Measurements from ENCODE around the gene CCDC88C.

Gene CCDC88C

GRCh38 chr14:91397965-91398591 lies 19.5 kb downstream of the CCDC88C start:
- DNase-seq: no peak

DNA sequence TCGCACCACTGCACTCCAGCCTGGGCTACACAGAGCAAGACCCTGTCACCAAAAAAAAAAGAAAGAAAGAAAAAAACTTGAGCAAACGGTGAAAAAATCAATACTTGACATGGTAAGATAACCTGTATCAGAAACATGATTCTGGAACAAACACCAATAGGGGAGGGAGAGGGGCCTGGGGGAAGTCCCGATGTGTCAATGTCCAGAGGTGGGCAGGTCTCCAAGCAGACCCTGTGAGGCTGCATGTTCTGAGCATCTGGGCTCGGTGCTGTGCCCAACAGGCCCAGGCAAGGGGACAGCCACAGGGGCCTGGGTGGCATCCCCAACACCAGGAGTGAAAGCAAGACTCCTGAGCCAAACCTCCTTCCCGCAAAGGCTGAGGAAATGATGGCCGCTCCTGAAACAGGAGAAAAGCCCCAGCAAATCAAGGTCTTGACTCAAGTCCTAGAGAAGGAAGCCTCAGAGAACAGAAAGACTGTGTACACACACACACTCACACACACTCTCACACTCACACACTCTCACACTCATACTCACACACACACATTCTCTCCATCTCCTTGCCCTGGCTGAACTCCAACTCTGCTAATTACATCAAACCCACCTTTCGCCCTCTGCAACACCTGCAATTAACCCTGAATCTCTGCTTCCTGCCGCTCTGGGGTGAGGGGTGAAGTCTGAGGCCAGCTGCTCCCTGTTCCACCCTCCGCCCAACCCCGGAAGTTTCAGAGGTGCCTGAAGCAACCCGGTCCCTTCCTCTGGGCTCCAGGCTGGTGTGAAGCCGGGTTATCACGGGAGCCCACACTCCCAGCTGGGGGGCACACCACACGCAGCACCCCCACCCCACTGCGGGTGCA lies 20.4 kb downstream of the CCDC88C start:
- DNase-seq: no peak

GRCh38 chr14:91396013-91396660 lies 21.5 kb downstream of the CCDC88C start:
- no peak for DNase-seq

- no peak for DNase-seq
Observed at GRCh38 chr14:91395466-91395865, 22.2 kb downstream of the CCDC88C start.

GRCh38 chr14:91394105-91395081 lies 23.2 kb downstream of the CCDC88C start:
- no peak for DNase-seq

DNA sequence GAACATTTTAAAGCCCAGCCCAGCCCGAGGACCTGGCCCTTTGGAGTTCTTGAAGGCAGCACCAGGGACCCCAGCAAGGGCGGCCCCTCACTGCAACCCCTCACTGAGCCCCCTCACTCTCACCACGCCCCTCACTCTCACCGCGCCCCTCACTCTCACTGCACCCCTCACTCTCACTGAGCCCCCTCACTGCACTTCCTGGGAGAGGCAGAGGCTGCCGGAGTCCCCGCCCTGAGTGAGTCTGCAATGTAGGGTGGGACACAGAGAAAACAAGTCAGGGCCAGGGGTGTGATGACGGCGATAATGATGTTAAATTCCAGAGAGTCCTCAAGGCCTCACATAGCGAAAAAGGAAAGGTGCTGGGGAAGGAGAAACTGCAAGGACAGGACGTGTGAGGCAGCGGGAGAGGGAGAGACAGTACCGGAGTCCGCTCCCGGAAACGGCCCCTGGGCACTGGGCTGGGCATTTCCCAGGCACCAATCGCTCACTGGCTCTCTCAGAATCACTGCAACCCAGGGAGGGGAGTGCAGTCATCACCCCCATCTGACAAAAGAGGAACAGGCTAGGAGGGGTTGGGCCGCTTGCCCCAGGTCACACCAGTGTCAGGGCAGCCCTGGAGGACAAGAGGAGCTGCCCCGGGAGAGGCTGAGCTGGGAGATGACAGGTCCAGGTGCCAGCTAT lies 24.9 kb downstream of the CCDC88C start:
- DNase-seq: no peak

GRCh38 chr14:91390165-91390778 lies 27.3 kb downstream of the CCDC88C start:
- no peak for DNase-seq

DNA sequence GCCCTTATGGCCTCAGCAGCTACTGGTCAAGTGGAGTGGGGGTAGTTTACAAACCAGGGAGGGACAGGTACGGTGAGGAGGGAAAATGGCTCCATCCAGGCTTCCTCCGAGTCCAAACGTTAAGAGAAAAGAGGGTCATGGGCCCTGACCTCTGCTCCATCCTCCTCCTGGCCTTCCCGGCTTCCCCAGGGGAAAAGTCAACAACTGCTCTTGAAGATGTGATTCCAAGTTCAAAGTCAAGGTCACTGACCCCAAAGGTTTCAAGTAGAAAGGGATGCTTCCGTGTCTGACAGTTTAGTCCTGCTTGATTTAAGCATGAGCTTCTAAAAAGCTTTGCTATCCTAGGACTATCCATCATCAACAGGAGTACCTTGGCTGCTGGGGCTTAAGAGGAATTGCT lies 28.5 kb downstream of the CCDC88C start:
- DNase-seq: no peak

GRCh38 chr14:91388551-91388975 lies 29.1 kb downstream of the CCDC88C start:
- no peak for DNase-seq

DNA sequence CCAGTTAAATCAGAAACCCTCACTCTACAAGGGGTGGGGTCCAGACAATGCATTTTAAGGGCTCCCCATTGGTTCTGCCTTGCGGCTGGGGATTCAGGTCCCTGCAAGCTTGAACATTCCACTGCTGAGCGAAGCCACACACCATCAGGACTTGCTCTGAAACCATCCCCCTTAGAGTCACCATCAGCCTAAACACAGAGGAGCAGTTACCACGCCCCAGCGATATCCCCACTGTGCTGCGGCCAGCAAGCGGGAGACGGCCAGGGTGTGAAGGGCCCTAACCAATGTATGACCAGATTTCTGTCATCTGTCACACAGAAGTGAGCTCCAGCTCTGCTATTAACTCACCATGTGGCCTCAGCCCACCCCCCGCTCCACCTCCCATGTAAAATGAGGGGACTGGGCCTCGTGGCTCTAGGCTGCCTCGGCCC lies 29.7 kb downstream of the CCDC88C start:
- no peak for DNase-seq

GRCh38 chr14:91387169-91387835 lies 30.3 kb downstream of the CCDC88C start:
- DNase-seq: no peak

- no peak for DNase-seq
Observed at GRCh38 chr14:91385697-91386096, 31.9 kb downstream of the CCDC88C start.

GRCh38 chr14:91385224-91385623 lies 32.4 kb downstream of the CCDC88C start:
- no peak for DNase-seq

DNA sequence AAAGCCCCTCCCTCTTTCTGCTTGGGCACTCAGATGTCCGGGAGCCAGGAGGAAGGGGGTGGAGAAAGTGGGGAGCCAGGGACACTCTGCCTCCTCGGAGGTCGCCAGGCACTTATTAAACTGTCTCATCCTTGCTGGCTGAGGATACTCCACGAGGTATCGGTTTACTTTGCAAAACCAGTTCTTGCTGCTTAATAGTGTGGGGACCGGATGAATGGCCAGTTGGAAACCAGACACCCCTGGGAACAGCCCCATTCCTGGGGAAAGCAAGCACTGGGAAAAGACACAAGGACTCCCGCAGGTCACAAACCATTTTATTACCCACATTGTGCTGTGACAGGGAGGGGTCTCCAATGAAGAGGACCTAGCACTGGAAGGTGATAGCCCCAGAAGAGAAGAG lies 34.2 kb downstream of the CCDC88C start:
- DNase-seq: no peak

GRCh38 chr14:91381801-91382670 lies 35.6 kb downstream of the CCDC88C start:
- DNase-seq: no peak

GRCh38 chr14:91380610-91381371 lies 36.8 kb downstream of the CCDC88C start:
- DNase-seq: peak; percentile 75

DNA sequence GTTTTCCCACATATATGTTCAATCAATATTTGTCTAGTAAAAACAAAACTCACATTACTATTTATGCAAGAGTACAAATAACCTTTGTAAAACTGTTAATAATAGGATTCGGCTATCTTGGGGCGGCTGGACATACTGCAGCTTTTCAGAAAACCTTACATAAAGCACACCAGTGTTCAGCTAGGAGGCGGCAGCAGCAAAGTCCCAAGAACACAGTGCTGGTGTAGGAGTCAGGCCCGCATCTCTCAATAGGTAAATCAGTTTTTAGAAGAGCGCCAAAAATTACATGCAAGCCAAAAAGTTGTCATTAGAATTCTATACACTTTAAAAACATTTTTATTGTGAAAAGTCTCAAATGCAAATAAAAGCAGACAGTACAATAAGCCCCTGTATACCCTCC lies 37.5 kb downstream of the CCDC88C start:
- DNase-seq: no peak

DNA sequence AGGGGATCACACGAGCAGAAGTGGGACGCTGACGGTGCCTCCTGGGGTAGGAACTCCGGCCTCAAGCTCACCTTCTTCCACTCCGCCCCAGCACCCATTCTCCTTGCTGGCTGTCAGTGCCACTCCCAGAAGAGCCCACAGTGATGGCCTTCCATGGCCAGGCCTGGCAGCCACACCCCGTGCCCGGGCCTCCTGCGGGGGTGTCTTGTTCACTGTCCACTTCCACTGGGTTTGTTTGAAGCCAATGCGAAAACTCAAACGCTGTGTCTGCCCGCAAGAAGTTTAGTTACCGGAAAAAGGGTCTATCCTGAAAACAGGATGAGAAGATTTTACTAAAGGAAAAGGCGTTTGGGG lies 38.1 kb downstream of the CCDC88C start:
- no peak for DNase-seq

- no peak for DNase-seq
Observed at GRCh38 chr14:91378930-91379578, 38.6 kb downstream of the CCDC88C start.
